SIG-M5 treated with dmso at 0.1 percent for 504 hours (cell line): ENCODE results near the gene KRTAP6-1.

Source experiments
- DNase-seq: peaks from one replicate; lab custom pipeline; 2025; ENCODE audit not compliant: unreplicated experiment; lab: John Stamatoyannopoulos, UW

KRTAP6-1 gene

GRCh38 chr21:30613836-30614235, at the start of gene KRTAP6-1:
Gene KRTAP6-1 (minus strand): TSS chr21:30613930. CDS start chr21:30613904, 26 bp downstream.
- DNase-seq, result no peak

GRCh38 chr21:30652891-30653290, 39.2 kb upstream of the KRTAP6-1 start:
- no peak for DNase-seq

- DNase-seq, result no peak
These were observed 33.2 kb upstream of the KRTAP6-1 start for GRCh38 chr21:30646904-30647414.

- no peak for DNase-seq
These were observed 28.8 kb upstream of the KRTAP6-1 start, which contains the start of gene KRTAP20-3 for GRCh38 chr21:30642564-30642963. Gene KRTAP20-3 (plus strand): TSS chr21:30642864.

- no peak for DNase-seq
These were observed 25.0 kb upstream of the KRTAP6-1 start for GRCh38 chr21:30638686-30639085.

GRCh38 chr21:30634906-30635305, 21.2 kb upstream of the KRTAP6-1 start, which contains the start of gene KRTAP20-2:
Gene KRTAP20-2 (plus strand): TSS chr21:30635206. CDS start chr21:30635264, 58 bp downstream.
- no peak for DNase-seq

GRCh38 chr21:30629200-30629599, 15.5 kb upstream of the KRTAP6-1 start:
- DNase-seq, result no peak

GRCh38 chr21:30628109-30628508, 14.4 kb upstream of the KRTAP6-1 start:
- no peak for DNase-seq

GRCh38 chr21:30625449-30626165, 11.9 kb upstream of the KRTAP6-1 start:
- DNase-seq, result no peak

GRCh38 chr21:30623362-30623761, 9.6 kb upstream of the KRTAP6-1 start:
- no peak for DNase-seq

GRCh38 chr21:30620522-30620921, 6.8 kb upstream of the KRTAP6-1 start, which contains the start of gene KRTAP20-4:
Gene KRTAP20-4 (plus strand): TSS chr21:30620627.
- DNase-seq, result no peak

GRCh38 chr21:30620080-30620479, 6.3 kb upstream of the KRTAP6-1 start:
- DNase-seq, result no peak

- no peak for DNase-seq
These were observed 2.4 kb upstream of the KRTAP6-1 start, which contains the start of gene KRTAP20-1 for GRCh38 chr21:30616125-30616524. Gene KRTAP20-1 (plus strand): TSS chr21:30616425. CDS start chr21:30616455, 30 bp downstream.

- no peak for DNase-seq
These were observed 1.5 kb upstream of the KRTAP6-1 start for GRCh38 chr21:30615199-30615598.

GRCh38 chr21:30612132-30612531, 1.6 kb downstream of the KRTAP6-1 start:
- no peak for DNase-seq

- no peak for DNase-seq
These were observed 7.8 kb downstream of the KRTAP6-1 start for GRCh38 chr21:30605968-30606367.

GRCh38 chr21:30600787-30601186, 12.9 kb downstream of the KRTAP6-1 start, which contains the start of gene KRTAP22-1:
Gene KRTAP22-1 (plus strand): TSS chr21:30601087.
- no peak for DNase-seq

GRCh38 chr21:30598802-30599201, 14.9 kb downstream of the KRTAP6-1 start, which contains the start of gene KRTAP6-2:
Gene KRTAP6-2 (minus strand): TSS chr21:30598902. CDS start chr21:30598874, 28 bp downstream.
- no peak for DNase-seq

GRCh38 chr21:30592140-30592539, 21.6 kb downstream of the KRTAP6-1 start, which contains the start of gene KRTAP6-3:
Gene KRTAP6-3 (plus strand): TSS chr21:30592440. CDS start chr21:30592446, 6 bp downstream.
- no peak for DNase-seq

GRCh38 chr21:30590297-30590696, 23.4 kb downstream of the KRTAP6-1 start, which contains the start of gene KRTAP22-2:
Gene KRTAP22-2 (minus strand): TSS chr21:30590397.
- DNase-seq, result no peak

GRCh38 chr21:30582870-30583269, 30.9 kb downstream of the KRTAP6-1 start:
- DNase-seq, result no peak

GRCh38 chr21:30580132-30580531, 33.6 kb downstream of the KRTAP6-1 start:
- no peak for DNase-seq
